ENCODE data around the gene HSPA12B.
A peak's percentile ranks its signal among the peaks of the same experiment; 100 is the strongest.

HSPA12B gene

GRCh38 chr20:3705491-3705969 lies 27.0 kb upstream of the HSPA12B start:
- no peak for DNase-seq

DNA sequence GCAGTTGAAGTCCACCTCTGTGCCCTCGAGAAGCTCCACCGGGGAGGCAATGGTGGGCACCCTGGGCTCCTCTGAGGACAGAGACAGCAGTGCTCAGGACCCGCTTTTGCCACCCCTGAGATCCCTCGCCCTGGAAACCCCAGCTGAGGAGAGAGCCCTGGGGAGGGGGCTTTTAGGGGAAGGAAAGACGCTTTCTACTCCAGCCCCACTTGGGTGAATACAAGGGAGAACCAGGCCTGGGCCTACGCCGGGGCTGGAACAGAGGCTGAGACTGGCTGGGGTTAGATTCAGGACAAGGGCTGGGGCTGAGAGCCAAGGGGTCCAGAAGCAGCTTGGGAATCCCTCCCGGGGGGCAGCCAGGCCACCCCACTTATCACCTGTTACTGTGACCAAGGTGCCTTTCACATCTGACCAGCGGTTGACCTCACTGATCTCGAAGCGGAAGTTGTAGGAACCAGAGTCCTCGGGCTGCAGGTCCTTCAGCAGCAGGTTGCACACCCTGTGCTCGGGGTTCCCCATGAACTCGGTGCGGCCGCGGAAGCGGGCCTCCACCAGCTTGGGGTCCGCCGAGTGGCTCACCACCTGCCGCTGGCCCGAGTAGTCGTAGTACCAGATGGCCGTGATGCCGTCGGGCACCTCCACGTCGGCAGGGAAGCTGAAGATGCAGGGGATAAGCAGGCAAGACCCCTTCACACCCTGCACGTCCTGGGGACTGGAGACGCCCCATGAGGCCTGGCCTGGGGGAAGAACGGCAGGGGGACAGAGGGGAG lies 26.3 kb upstream of the HSPA12B start:
- DNase-seq = no peak

GRCh38 chr20:3706774-3707507 lies 25.5 kb upstream of the HSPA12B start:
- no peak for DNase-seq

DNA sequence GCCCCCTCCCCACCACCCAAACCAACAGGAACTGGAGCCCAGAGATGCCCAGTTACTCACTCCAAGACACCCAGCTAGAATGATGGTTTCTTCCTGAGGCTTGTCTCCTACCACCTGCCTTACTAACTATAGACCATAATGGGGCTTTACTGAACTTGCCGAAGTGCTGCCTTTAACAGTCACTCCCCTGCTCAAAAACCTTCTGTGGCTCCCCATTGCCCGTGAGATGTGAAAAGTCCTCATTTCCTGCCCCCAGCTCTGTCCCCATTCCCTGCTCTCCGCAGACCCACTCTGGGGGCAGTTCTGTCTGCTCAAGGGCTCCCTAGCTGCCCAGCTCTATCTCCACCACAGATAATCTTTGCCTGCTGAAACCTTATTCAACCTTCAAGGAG lies 25.0 kb upstream of the HSPA12B start:
- no peak for DNase-seq

- no peak for DNase-seq
Observed at GRCh38 chr20:3710011-3710466, 22.4 kb upstream of the HSPA12B start.

GRCh38 chr20:3710703-3711483 lies 21.6 kb upstream of the HSPA12B start:
- peak; percentile 84 for DNase-seq

- no peak for DNase-seq
Observed at GRCh38 chr20:3711484-3711941, 21.0 kb upstream of the HSPA12B start.

GRCh38 chr20:3712279-3712873 lies 20.1 kb upstream of the HSPA12B start, which contains the start of gene SIGLEC1:
TSS of gene SIGLEC1 (minus strand) at chr20:3712600. CDS start at chr20:3707128, 5,472 bp downstream.
- no peak for DNase-seq

- no peak for DNase-seq
Observed at GRCh38 chr20:3714092-3714491, 18.4 kb upstream of the HSPA12B start.

GRCh38 chr20:3716195-3716834 lies 16.2 kb upstream of the HSPA12B start:
- DNase-seq = no peak

GRCh38 chr20:3719046-3719445 lies 13.4 kb upstream of the HSPA12B start:
- no peak for DNase-seq

GRCh38 chr20:3720068-3720467 lies 12.4 kb upstream of the HSPA12B start:
- no peak for DNase-seq

DNA sequence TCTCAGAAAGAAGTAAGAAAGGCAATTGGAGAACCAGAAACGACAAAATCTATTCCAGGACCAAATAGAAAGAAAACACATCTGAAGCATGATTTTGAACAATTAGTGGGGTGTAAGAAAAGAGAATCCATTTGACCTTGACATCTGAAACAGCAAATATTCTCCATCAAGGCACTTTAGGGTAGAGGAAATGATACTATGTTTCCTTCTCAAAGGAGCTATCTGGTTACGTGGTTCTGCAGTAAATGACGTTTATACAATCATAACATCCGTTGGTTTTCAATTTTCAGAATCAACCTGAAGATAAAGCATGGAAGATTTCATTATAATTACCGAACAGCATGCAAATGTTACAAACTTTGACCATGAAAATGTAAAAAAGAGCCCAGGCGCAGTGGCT lies 11.9 kb upstream of the HSPA12B start:
- no peak for DNase-seq

DNA sequence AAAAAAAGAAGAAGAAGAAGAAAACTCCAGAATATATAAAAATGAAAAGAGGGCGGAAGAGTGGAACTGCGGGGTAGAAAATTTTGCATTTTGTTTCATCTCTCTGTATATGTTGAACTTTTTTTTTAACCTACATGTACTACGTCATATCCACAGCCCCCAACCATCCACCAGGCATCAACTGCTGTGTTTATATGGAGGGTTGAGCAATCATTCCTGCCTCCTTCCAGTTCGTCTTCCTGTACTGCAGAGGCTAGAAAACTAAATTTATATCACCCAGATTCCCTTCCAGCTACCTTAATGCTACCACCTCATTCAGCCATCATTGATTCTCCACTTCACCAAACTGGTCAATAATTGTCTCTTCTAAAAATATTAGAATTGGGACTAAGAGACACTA lies 10.6 kb upstream of the HSPA12B start:
- DNase-seq = no peak

DNA sequence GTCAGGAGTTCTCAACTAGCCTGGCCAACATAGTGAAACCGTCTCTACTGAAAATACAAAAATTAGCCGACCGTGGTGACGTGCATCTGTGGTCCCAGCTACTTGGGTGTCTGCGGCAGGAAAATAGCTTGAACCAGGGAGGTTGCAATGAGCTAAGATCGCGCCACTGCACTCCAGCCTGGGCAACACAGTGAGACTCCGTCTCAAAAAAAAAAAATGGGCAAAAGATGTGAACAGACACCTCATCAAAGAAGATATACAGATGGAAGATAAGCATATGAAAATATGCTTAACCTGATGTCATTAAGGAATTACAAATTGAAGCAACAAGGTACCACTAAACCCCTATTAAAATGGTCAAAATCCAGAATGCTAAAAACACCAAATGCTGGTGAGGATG lies 9.2 kb upstream of the HSPA12B start:
- no peak for DNase-seq

- DNase-seq = no peak
Observed at GRCh38 chr20:3724356-3724755, 8.1 kb upstream of the HSPA12B start.

GRCh38 chr20:3727401-3728021 lies 5.0 kb upstream of the HSPA12B start:
- DNase-seq = no peak

- DNase-seq = no peak
Observed at GRCh38 chr20:3728354-3728753, 4.1 kb upstream of the HSPA12B start.

DNA sequence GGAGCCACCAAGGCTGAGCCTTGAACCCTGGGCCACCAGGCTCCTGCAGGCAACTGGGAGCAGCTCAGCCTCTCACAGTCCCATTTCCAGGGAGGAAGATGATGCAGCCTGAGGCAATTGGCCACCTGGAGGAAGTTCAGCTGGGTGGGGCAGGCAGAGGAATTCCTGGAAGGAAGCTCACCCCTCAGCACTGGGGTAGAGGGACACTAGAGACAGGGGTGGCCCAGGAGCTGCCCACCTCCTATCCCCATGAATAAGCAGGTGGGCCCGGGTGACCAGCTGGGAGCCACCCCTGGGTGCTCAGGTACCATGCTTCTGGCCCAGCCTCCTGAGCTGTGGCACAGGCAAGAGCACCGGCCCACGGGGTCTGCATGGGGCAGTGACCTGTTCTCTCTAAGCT lies 3.6 kb upstream of the HSPA12B start:
- no peak for DNase-seq

DNA sequence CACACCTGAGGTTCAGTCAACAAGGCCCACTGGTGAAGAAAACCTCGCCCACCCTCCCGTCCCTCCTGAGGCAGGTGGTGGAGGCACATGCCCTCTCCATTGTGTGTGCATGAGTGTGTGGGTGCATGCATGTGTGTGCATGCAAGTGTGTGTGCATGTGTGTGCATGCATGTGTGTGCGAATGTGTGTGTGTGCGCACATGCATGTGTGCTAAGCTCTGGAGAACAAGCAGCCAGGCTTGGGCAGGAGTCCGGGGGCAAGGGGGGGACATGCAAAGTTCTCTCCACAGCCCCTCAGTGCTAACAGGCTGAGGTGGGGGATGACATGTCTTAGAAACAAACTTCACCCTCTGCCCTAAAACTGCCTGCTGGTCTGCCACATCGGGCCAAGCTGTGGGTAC lies 3.1 kb upstream of the HSPA12B start:
- no peak for DNase-seq

DNA sequence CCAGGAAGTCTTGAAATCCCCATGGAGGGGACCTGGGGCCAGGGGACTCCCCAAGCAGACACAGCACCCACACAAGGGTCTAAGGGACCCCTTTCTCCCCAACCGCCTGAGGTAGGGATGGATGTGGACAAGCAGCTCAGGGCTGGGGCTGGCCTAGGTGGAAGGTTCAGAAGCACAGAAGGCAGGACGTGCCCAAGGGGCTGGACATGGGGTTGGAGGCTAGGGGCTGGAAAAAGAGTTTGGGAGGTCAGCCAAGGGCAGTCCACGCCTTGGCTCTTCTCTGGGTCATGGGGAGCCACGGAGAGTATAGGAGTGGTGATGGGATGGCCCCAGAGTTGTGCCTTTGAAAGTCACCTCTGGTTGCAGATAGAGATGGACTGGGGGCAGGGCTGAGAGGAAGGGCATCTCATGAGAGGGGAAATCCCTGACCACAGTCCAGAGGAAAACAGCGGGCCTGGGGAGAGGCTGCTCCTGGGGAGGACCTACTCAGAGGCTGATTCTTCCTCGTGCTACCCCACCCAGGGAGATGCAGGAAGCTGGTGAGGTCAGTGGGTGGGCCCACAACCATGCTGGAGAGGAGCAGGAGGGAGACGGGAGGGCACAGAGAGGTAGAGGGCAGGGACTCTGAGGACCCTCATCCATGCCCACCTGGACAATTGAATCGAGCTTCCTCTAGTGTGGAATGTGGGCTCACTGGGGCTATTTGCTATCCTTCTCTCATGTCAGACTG lies 2.5 kb upstream of the HSPA12B start:
- no peak for DNase-seq
